K562 (cell line): ENCODE results near the gene SLC7A9. TPM values are rescaled to one million over a fixed set of nuclear protein-coding genes. Genes with fewer than 3 reads are reported as not detected.
"Not testable (repeated sequence)": the region's sequence is repeated elsewhere in the genome, so short reads cannot be mapped to it uniquely, and the experiment has no call there.

ENCODE experiments used
- ATAC-seq: fragments of 200-7000 bp; cut with Tn5 transposase; 3 replicates; pipeline ENCODE4 v1.9.1; 2020; ENCODE audit warnings: moderate library complexity
- BruUV-seq: library from RNA; stranded (reverse); fragments of 400-500 nt; replicated peaks from 2 replicates; lab custom pipeline; 2021; lab: Mats Ljungman, UMichigan
- CTCF ChIA-PET: fragments of 300-600 bp; formaldehyde crosslinking; extraction: SDS; loops from one replicate; lab custom pipeline; 2021; ENCODE audit warnings: low intra/inter-chr PET ratio; lab: Yijun Ruan, JAX
- POLR2A ChIA-PET: fragments of 300-600, 350-650 bp; sonication (Branson Sonifier 250); formaldehyde crosslinking; extraction: SDS; loops from one replicate; lab custom pipeline; 2021; ENCODE audit warnings: antibody characterized with exemption, inconsistent platforms; lab: Yijun Ruan, JAX
- DNase-seq, 4 experiments: peaks; one replicate each; pipeline versions ENCODE4 v3.0.0 to v3.0.0-alpha.2; 2011 to 2018; ENCODE audit warnings: low spot score in 3 of 4, mixed read lengths in 3 of 4; ENCODE audit errors: extremely low read depth in 1 of 4
- FAIRE-seq: peaks from 2 replicates; lab custom pipeline; 2011; peaks lifted over from hg19 to GRCh38; lab: Jason Lieb, UNC
- H2AFZ ChIP-seq: 2 replicates; pipeline ENCODE4 v1.6.0; 2011; ENCODE audit warnings: low read depth, low read length, control low read depth, inconsistent platforms
- H3K27ac ChIP-seq: fragments of 200-600 bp; 3 replicates; pipeline ENCODE4 v1.8.0; 2011; ENCODE audit warnings: low read depth, mild to moderate bottlenecking, control low read depth, inconsistent platforms, low read length, moderate library complexity, mixed read lengths; ENCODE audit errors: extremely low read depth
- H3K27me3 ChIP-seq, 2 experiments: fragments of 300-600 bp in 1 of 2; 2 replicates in 1 of 2; 3 replicates in 1 of 2; pipeline versions ENCODE4 v1.6.0 to v1.8.0; 2011; ENCODE audit warnings: inconsistent platforms in 2 of 2, low read length in 2 of 2, mild to moderate bottlenecking in 1 of 2, mixed read lengths in 1 of 2, moderate library complexity in 1 of 2; ENCODE audit not compliant: control insufficient read depth in 2 of 2, insufficient read depth in 2 of 2
- H3K36me3 ChIP-seq: fragments of 300-600 bp; 3 replicates; pipeline ENCODE4 v1.8.0; 2011; ENCODE audit warnings: mild to moderate bottlenecking, low read length, inconsistent platforms; ENCODE audit not compliant: control insufficient read depth, insufficient read depth
- H3K4me1 ChIP-seq, 2 experiments: fragments of 200-600 bp in 1 of 2; replicated peaks in 1 of 2; 2 replicates in 1 of 2; 3 replicates in 1 of 2; pipeline versions ENCODE4 v1.5.1 to v1.8.0; 2011; ENCODE audit warnings: inconsistent platforms in 2 of 2, low read length in 2 of 2, mild to moderate bottlenecking in 1 of 2, mixed read lengths in 1 of 2, moderate library complexity in 1 of 2; ENCODE audit not compliant: control insufficient read depth in 2 of 2, insufficient read depth in 2 of 2
- H3K4me2 ChIP-seq: 2 replicates; pipeline ENCODE4 v1.6.1; 2011; ENCODE audit warnings: low read length, control low read depth, inconsistent platforms, mixed read lengths; ENCODE audit not compliant: insufficient read depth
- H3K4me3 ChIP-seq: fragments of 200-600 bp; sonication (generic), shearing (Covaris generic); 2 replicates; pipeline ENCODE4 v1.5.1; 2016; ENCODE audit warnings: control low read depth, inconsistent platforms
- H3K79me2 ChIP-seq: fragments of 200-600 bp; 3 replicates; pipeline ENCODE4 v1.8.0; 2011; ENCODE audit warnings: low read length, inconsistent platforms; ENCODE audit not compliant: control insufficient read depth, insufficient read depth
- H3K9ac ChIP-seq, 2 experiments: 2 replicates each; pipeline versions ENCODE4 v1.6.0 to v1.6.1; 2011; ENCODE audit warnings: low read depth in 2 of 2, low read length in 2 of 2, control low read depth in 1 of 2, inconsistent platforms in 1 of 2, mild to moderate bottlenecking in 1 of 2, mixed read lengths in 1 of 2; ENCODE audit not compliant: insufficient read depth in 1 of 2
- H3K9me1 ChIP-seq: one replicate; pipeline ENCODE4 v1.6.0; 2011; ENCODE audit warnings: inconsistent platforms, mild to moderate bottlenecking, low read length, moderate library complexity; ENCODE audit not compliant: control insufficient read depth, insufficient read depth
- H3K9me3 ChIP-seq: replicated peaks from 2 replicates; pipeline ENCODE4 v1.5.1; 2011; ENCODE audit warnings: low read depth, low read length, inconsistent platforms; ENCODE audit not compliant: control insufficient read depth, insufficient read depth
- H4K20me1 ChIP-seq: replicated peaks from 2 replicates; pipeline ENCODE4 v1.6.1; 2011; ENCODE audit warnings: low read length, inconsistent platforms, mixed read lengths; ENCODE audit not compliant: control insufficient read depth, insufficient read depth
- PKNOX1 ChIP-seq: fragments of 450-650 bp; IDR thresholded peaks from 2 replicates; pipeline ENCODE4 v1.6.1; 2016
- RBFOX2 ChIP-seq: fragments of 200-400 bp; formaldehyde crosslinking; IDR thresholded peaks from 2 replicates; pipeline ENCODE4 v1.6.1; 2017; ENCODE audit warnings: low read depth, mild to moderate bottlenecking, low read length, moderate library complexity
- RFX5 ChIP-seq: IDR thresholded peaks from 2 replicates; pipeline ENCODE4 v1.6.1; 2011; ENCODE audit warnings: low read depth, mild to moderate bottlenecking, improper control_type of control experiment, low read length
- SPI1 ChIP-seq: IDR thresholded peaks from 2 replicates; pipeline ENCODE4 v1.6.1; 2011; ENCODE audit warnings: low read depth, low read length, control low read depth, borderline replicate concordance
- WGBS: fragments of 100-300 bp; shearing (Covaris generic); methylation state at CpG from one replicate; pipeline ENCODE4 v1.1.6; 2016; ENCODE audit warnings: low coverage, mixed read lengths; ENCODE audit not compliant: insufficient coverage; ENCODE audit errors: missing lambda C conversion rate; 5-methylcytosine and 5-hydroxymethylcytosine counted together
- in situ Hi-C: fragments of 300-500 bp; cut with MboI; formaldehyde crosslinking; loops from 4 replicates; pipeline ENCODE4 v1.15.0; 2018; ENCODE audit warnings: inconsistent platforms, mixed read lengths
- intact Hi-C: fragments of 100-400 bp; cut with micrococcal nuclease; formaldehyde crosslinking; loops from 2 replicates; pipeline ENCODE4 v1.14.2; 2022
- polyA plus RNA-seq, 8 experiments: library from polyadenylated mRNA; depleted of rRNA in 4 of 8; stranded (reverse) in 5 of 8; unstranded in 3 of 8; fragments of >200 nt; fragmentation: Nextera tagmentation in 2 of 8; fragmentation: Illumina TruSeq in 1 of 8; extraction: Ambion mirVana in 2 of 8; extraction: Trizol in 1 of 8; gene quantifications; 2 replicates each; pipeline versions ENCODE4 v1.2.1 to v1.2.3, GENCODE V29; 2011 to 2014; ENCODE audit warnings: inconsistent platforms in 1 of 8, missing spikeins in 1 of 8
- total RNA-seq, 7 experiments: library from RNA; depleted of rRNA in 6 of 7; stranded (reverse); fragments of >200 nt in 6 of 7; fragmentation: Illumina TruSeq in 2 of 7; extraction: Trizol in 2 of 7; gene quantifications; 2 replicates each; pipeline versions ENCODE4 v1.2.1 to v1.2.3, GENCODE V29; 2011 to 2021; ENCODE audit warnings: low replicate concordance in 1 of 7
- TF ChIP-seq, protein P1 (sequence below): sonication (generic); formaldehyde crosslinking; IDR thresholded peaks from 2 replicates; pipeline ENCODE4 v1.8.0; 2022; ENCODE audit warnings: mild to moderate bottlenecking, low read depth, missing genetic modification reagents
- TF ChIP-seq, protein P2 (sequence below): fragments of 450-650 bp; IDR thresholded peaks from 2 replicates; pipeline ENCODE4 v1.6.1; 2017; ENCODE audit warnings: antibody characterized with exemption

The SLC7A9 gene
- total and polyA plus RNA-seq, 9 of the 15 experiments (the other 6 are each of a cell fraction or from before 2014, with no cell fraction given): not detected

GRCh38 chr19:32868206-32868950 is 1.2 kb downstream of the SLC7A9 start:
- Histone ChIP-seq H3K27ac (no peak overlapping the region), H3K4me1 (peaks cover 0 to 14% of the 10 kb centered on the region in 2 experiments; a peak in 1 of 5 replicates), H3K9me1 (no peaks in the 10 kb centered on the region), H4K20me1 (0 out of 2 replicates have a peak, but pooled peaks cover 10% of the 10 kb centered on the region), H3K4me2 (no peak overlapping the region), H3K36me3 (no peaks in the 10 kb centered on the region), H3K79me2 (no peaks in the 10 kb centered on the region)
- DNase-seq (no peak), ATAC-seq (no peak)
- intact Hi-C loops: no loop called here
- CTCF ChIA-PET: no interaction called here
- POLR2A ChIA-PET: interaction anchor here (0.6 to 1.0 kb wide), 2 partner anchors 13 to 51 kb away, joined by 3 to 4 read pairs; no protein-coding TSS in a partner anchor
- TF ChIP-seq, protein P1, sequence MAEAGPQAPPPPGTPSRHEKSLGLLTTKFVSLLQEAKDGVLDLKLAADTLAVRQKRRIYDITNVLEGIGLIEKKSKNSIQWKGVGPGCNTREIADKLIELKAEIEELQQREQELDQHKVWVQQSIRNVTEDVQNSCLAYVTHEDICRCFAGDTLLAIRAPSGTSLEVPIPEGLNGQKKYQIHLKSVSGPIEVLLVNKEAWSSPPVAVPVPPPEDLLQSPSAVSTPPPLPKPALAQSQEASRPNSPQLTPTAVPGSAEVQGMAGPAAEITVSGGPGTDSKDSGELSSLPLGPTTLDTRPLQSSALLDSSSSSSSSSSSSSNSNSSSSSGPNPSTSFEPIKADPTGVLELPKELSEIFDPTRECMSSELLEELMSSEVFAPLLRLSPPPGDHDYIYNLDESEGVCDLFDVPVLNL (CRISPR knock-in tag): no peak
- no peak for TF ChIP-seq RBFOX2
- TF ChIP-seq, protein P2, sequence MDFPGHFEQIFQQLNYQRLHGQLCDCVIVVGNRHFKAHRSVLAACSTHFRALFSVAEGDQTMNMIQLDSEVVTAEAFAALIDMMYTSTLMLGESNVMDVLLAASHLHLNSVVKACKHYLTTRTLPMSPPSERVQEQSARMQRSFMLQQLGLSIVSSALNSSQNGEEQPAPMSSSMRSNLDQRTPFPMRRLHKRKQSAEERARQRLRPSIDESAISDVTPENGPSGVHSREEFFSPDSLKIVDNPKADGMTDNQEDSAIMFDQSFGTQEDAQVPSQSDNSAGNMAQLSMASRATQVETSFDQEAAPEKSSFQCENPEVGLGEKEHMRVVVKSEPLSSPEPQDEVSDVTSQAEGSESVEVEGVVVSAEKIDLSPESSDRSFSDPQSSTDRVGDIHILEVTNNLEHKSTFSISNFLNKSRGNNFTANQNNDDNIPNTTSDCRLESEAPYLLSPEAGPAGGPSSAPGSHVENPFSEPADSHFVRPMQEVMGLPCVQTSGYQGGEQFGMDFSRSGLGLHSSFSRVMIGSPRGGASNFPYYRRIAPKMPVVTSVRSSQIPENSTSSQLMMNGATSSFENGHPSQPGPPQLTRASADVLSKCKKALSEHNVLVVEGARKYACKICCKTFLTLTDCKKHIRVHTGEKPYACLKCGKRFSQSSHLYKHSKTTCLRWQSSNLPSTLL: no peak
- TF ChIP-seq SPI1: no peak
- TF ChIP-seq PKNOX1: no peak
- no peak for TF ChIP-seq RFX5
- TF ChIP-seq, all 486 proteins: peak for 0
- peaks cover 24 to 56% of the 10 kb centered on the region in 2 experiments for H3K27me3 ChIP-seq
- no TSS peak for BruUV-seq
- WGBS: 23% methylated on average over 18 of the region's 19 CpGs
- H2AFZ ChIP-seq: no peak overlapping the region
- FAIRE-seq: no peak
- no peak overlapping the region; a peak in 1 of 4 replicates for H3K9ac ChIP-seq
- no peak overlapping the region for H3K4me3 ChIP-seq
- in situ Hi-C loops: no loop called here
- H3K9me3 ChIP-seq: no peaks in the 10 kb centered on the region

GRCh38 chr19:32867436-32867835 is 2.1 kb downstream of the SLC7A9 start:
- H2AFZ ChIP-seq, in situ Hi-C loops, H3K9me1 ChIP-seq, CTCF ChIA-PET, intact Hi-C loops, FAIRE-seq, DNase-seq, H3K9me3 ChIP-seq, H3K9ac ChIP-seq, H3K27ac ChIP-seq, H3K79me2 ChIP-seq, H3K4me2 ChIP-seq, POLR2A ChIA-PET, H3K36me3 ChIP-seq, BruUV-seq, H3K4me3 ChIP-seq, ATAC-seq: not testable (repeated sequence)
- H4K20me1 ChIP-seq: 0 out of 2 replicates have a peak, but pooled peaks cover 10% of the 10 kb centered on the region
- 6% methylated on average over 9 of the region's 9 CpGs for WGBS
- peaks cover 0 to 14% of the 10 kb centered on the region in 2 experiments; a peak in 1 of 5 replicates for H3K4me1 ChIP-seq
- peaks cover 24 to 51% of the 10 kb centered on the region in 2 experiments for H3K27me3 ChIP-seq
